Mesenchymal stem cell (in vitro differentiated cells and primary cell): ENCODE data around the gene CSPG5. TPM values are rescaled to one million over a fixed set of nuclear protein-coding genes. Genes with fewer than 3 reads are reported as not detected.
A peak's percentile ranks its signal among the peaks of the same experiment; 100 is the strongest.

ENCODE experiments used
- DNase-seq: peaks from one replicate; pipeline ENCODE4 v3.0.0-alpha.2; 2013
- H2AFZ ChIP-seq: one replicate; pipeline ENCODE4 v1.6.1; 2013; ENCODE audit warnings: low read depth, mild to moderate bottlenecking, control low read depth, inconsistent platforms, low read length, moderate library complexity
- H2AK5ac ChIP-seq: 2 replicates; pipeline ENCODE4 v1.6.1; 2013; ENCODE audit warnings: low read length, moderate library complexity, mild to moderate bottlenecking, inconsistent platforms; ENCODE audit not compliant: severe bottlenecking
- H2BK120ac ChIP-seq: one replicate; pipeline ENCODE4 v1.6.1; 2013; ENCODE audit warnings: low read depth, mild to moderate bottlenecking, inconsistent platforms, low read length, moderate library complexity
- H2BK12ac ChIP-seq, 2 experiments: one replicate each; pipeline ENCODE4 v1.6.1; 2013; ENCODE audit warnings: inconsistent platforms in 2 of 2, low read length in 2 of 2, mild to moderate bottlenecking in 2 of 2, moderate library complexity in 2 of 2, control low read depth in 1 of 2
- H2BK15ac ChIP-seq: one replicate; pipeline ENCODE4 v1.6.1; 2013; ENCODE audit warnings: mild to moderate bottlenecking, low read depth, inconsistent platforms; ENCODE audit not compliant: poor library complexity, severe bottlenecking
- H2BK5ac ChIP-seq: 2 replicates; pipeline ENCODE4 v1.6.1; 2013; ENCODE audit warnings: low read depth, mild to moderate bottlenecking, low read length, control low read depth, inconsistent platforms; ENCODE audit not compliant: poor library complexity, severe bottlenecking
- H3K14ac ChIP-seq, 2 experiments: one replicate each; pipeline ENCODE4 v1.6.1; 2013; ENCODE audit warnings: inconsistent platforms in 2 of 2, low read length in 2 of 2, control low read depth in 1 of 2, mild to moderate bottlenecking in 1 of 2, moderate library complexity in 1 of 2
- H3K18ac ChIP-seq, 2 experiments: one replicate each; pipeline ENCODE4 v1.6.1; 2013; ENCODE audit warnings: inconsistent platforms in 2 of 2, low read length in 2 of 2, control low read depth in 1 of 2, low read depth in 1 of 2, mild to moderate bottlenecking in 1 of 2
- H3K23ac ChIP-seq, 2 experiments: one replicate each; pipeline ENCODE4 v1.6.1; 2013; ENCODE audit warnings: inconsistent platforms in 2 of 2, low read length in 2 of 2, mild to moderate bottlenecking in 2 of 2, moderate library complexity in 2 of 2, control low read depth in 1 of 2
- H3K27ac ChIP-seq: 2 replicates; pipeline ENCODE4 v1.5.1; 2013; ENCODE audit warnings: mild to moderate bottlenecking, moderate library complexity, low read length, control low read depth, inconsistent platforms; ENCODE audit not compliant: poor library complexity, severe bottlenecking
- H3K27me3 ChIP-seq, 2 experiments: 2 replicates each; pipeline versions ENCODE4 v1.6.1 to v1.7.0; 2013; ENCODE audit warnings: low read length in 2 of 2, mild to moderate bottlenecking in 2 of 2, moderate library complexity in 2 of 2, control low read depth in 1 of 2, inconsistent platforms in 1 of 2; ENCODE audit not compliant: control insufficient read depth in 1 of 2, insufficient read depth in 1 of 2
- H3K36me3 ChIP-seq, 2 experiments: 2 replicates each; pipeline versions ENCODE4 v1.6.1 to v1.7.0; 2013; ENCODE audit warnings: low read length in 2 of 2, control low read depth in 1 of 2, inconsistent platforms in 1 of 2, low read depth in 1 of 2, mild to moderate bottlenecking in 1 of 2; ENCODE audit not compliant: insufficient read depth in 2 of 2, control insufficient read depth in 1 of 2
- H3K4ac ChIP-seq, 2 experiments: one replicate each; pipeline ENCODE4 v1.6.1; 2013; ENCODE audit warnings: inconsistent platforms in 2 of 2, low read length in 2 of 2, mild to moderate bottlenecking in 2 of 2, moderate library complexity in 2 of 2, control low read depth in 1 of 2, low read depth in 1 of 2
- H3K4me1 ChIP-seq: 2 replicates; pipeline ENCODE4 v1.6.1; 2013; ENCODE audit warnings: low read depth, low read length, control low read depth; ENCODE audit not compliant: control insufficient read depth, insufficient read depth
- H3K4me2 ChIP-seq: 2 replicates; pipeline ENCODE4 v1.6.1; 2013; ENCODE audit warnings: low read length, mild to moderate bottlenecking, inconsistent platforms; ENCODE audit not compliant: poor library complexity, severe bottlenecking
- H3K4me3 ChIP-seq, 2 experiments: 2 replicates each; pipeline versions ENCODE4 v1.5.1 to v1.7.0; 2013; ENCODE audit warnings: low read length in 2 of 2, mild to moderate bottlenecking in 2 of 2, control low read depth in 1 of 2, low read depth in 1 of 2; ENCODE audit not compliant: insufficient read depth in 1 of 2
- H3K79me1 ChIP-seq: replicated peaks from 2 replicates; pipeline ENCODE4 v1.6.1; 2013; ENCODE audit warnings: mild to moderate bottlenecking, control low read depth, low read length, inconsistent platforms; ENCODE audit not compliant: poor library complexity, severe bottlenecking
- H3K9ac ChIP-seq: 2 replicates; pipeline ENCODE4 v1.7.0; 2013; ENCODE audit warnings: mild to moderate bottlenecking, low read length, moderate library complexity
- H3K9me3 ChIP-seq: 2 replicates; pipeline ENCODE4 v1.7.0; 2013; ENCODE audit warnings: mild to moderate bottlenecking, low read length; ENCODE audit not compliant: control insufficient read depth
- H4K8ac ChIP-seq: one replicate; pipeline ENCODE4 v1.6.1; 2013; ENCODE audit warnings: inconsistent platforms, mild to moderate bottlenecking, low read length, moderate library complexity
- H4K91ac ChIP-seq: one replicate; pipeline ENCODE4 v1.6.1; 2013; ENCODE audit warnings: mild to moderate bottlenecking, low read length, inconsistent platforms
- WGBS: methylation state at CpG from one replicate; pipeline ENCODE4 v1.1.7; 2013; ENCODE audit warnings: mixed read lengths; 5-methylcytosine and 5-hydroxymethylcytosine counted together
- small RNA-seq: library from polyadenylated mRNA; stranded (forward); fragments of <200 nt; extraction: miRNeasy Mini kit (QIAGEN cat#:217004); gene quantifications from one replicate; pipeline ENCODE3, GENCODE V24; 2013; ENCODE audit warnings: low read depth

The CSPG5 gene

GRCh38 chr3:47512416-47513124, 66.1 kb downstream of the CSPG5 start:
- WGBS, result 12% methylated on average over 31 of the region's 36 CpGs
- H3K23ac ChIP-seq, result peak overlapping the region in 1 of 2 experiments; percentile 49

More at GRCh38 chr3:47512416-47513124, 66.1 kb downstream of the CSPG5 start:
- H3K9me3 ChIP-seq, result no peaks in the 10 kb centered on the region
- peak overlapping the region; percentile 93 for H2BK5ac ChIP-seq
- H2BK15ac ChIP-seq, result no peak overlapping the region
- H4K91ac ChIP-seq, result peak overlapping the region; percentile 79
- no peak overlapping the region for H2BK120ac ChIP-seq
- peak overlapping the region; percentile 83 for H2AFZ ChIP-seq
- H3K14ac ChIP-seq, result peak overlapping the region; percentile 37 to 62
- peak overlapping the region; percentile 55 to 73 for H3K18ac ChIP-seq
- peak overlapping the region; percentile 76 for H3K4me2 ChIP-seq
- peaks cover 23% of the 10 kb centered on the region for H3K79me1 ChIP-seq
- H3K27me3 ChIP-seq, result no peaks in the 10 kb centered on the region
- peak overlapping the region; percentile 92 for H3K9ac ChIP-seq
- H3K36me3 ChIP-seq, result peaks cover 19 to 29% of the 10 kb centered on the region in 2 experiments
- H2AK5ac ChIP-seq, result peak overlapping the region; percentile 22
- H4K8ac ChIP-seq, result peak overlapping the region; percentile 72
- peak overlapping the region; percentile 76 to 88 for H3K4me3 ChIP-seq
- no peak overlapping the region for H2BK12ac ChIP-seq
- H3K4ac ChIP-seq, result peak overlapping the region; percentile 33 to 58
- H3K27ac ChIP-seq, result no peak overlapping the region
- DNase-seq, result peak; percentile 43
- H3K4me1 ChIP-seq, result peaks cover 4% of the 10 kb centered on the region

Small RNA genes lying within 50 kb of the gene (small RNA-seq; reads per million reads assigned to genes)
- not detected for gene RN7SL870P
